ENCODE results near the gene KRTAP12-1. TPM values are rescaled to one million over a fixed set of nuclear protein-coding genes. Genes with fewer than 3 reads are reported as not detected.
"Not testable (repeated sequence)": the region's sequence is repeated elsewhere in the genome, so short reads cannot be mapped to it uniquely, and the experiment has no call there.

KRTAP12-1 gene
- total RNA-seq, 1 experiment from 2014 or later = not detected

DNA sequence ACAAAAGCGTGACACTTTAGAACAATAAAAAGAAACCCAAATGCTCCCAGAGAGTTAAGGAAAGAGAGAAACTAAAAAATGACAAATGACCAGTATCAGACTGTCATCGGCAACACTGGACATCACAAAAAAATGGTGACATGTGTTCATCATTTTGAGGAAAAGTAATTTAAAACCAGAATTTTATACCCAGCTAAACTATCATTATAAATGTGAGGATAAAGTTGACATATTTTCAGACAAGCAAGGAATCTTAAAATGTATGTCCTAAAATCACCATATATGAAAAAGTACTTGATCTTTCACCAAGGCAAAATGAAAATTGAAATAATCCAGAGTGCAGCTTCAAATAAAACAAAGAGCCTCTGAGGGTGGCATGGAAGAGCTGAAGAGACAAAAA lies 37.1 kb downstream of the KRTAP12-1 start:
- Mint-ChIP-seq H3K4me3 (ENCODE audit: low read depth, unreplicated experiment) (no peak overlapping the region), H3K9me3 (ENCODE audit: low read depth, unreplicated experiment) (peaks cover 13% of the 10 kb centered on the region), H3K27ac (ENCODE audit: unreplicated experiment) (no peak overlapping the region), H3K36me3 (ENCODE audit: insufficient read depth, unreplicated experiment) (peaks cover 3% of the 10 kb centered on the region), H3K27me3 (ENCODE audit: unreplicated experiment) (peaks cover 82% of the 10 kb centered on the region), H3K4me1 (ENCODE audit: low read depth, unreplicated experiment) (no peaks in the 10 kb centered on the region)
- CTCF ChIA-PET = interaction anchor here (1.2 kb wide), 1 partner anchor 16 kb away, joined by 3 read pairs; no protein-coding TSS in a partner anchor
- DNase-seq = no peak
- TF ChIP-seq, protein P1, sequence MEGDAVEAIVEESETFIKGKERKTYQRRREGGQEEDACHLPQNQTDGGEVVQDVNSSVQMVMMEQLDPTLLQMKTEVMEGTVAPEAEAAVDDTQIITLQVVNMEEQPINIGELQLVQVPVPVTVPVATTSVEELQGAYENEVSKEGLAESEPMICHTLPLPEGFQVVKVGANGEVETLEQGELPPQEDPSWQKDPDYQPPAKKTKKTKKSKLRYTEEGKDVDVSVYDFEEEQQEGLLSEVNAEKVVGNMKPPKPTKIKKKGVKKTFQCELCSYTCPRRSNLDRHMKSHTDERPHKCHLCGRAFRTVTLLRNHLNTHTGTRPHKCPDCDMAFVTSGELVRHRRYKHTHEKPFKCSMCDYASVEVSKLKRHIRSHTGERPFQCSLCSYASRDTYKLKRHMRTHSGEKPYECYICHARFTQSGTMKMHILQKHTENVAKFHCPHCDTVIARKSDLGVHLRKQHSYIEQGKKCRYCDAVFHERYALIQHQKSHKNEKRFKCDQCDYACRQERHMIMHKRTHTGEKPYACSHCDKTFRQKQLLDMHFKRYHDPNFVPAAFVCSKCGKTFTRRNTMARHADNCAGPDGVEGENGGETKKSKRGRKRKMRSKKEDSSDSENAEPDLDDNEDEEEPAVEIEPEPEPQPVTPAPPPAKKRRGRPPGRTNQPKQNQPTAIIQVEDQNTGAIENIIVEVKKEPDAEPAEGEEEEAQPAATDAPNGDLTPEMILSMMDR (IDR thresholded peaks at IDR 0.05; ENCODE audit: unreplicated experiment) = no peak
- no TSS peak for BruUV-seq (replicated peaks)
- intact Hi-C loops (cut with micrococcal nuclease; ENCODE audit: unreplicated experiment) = no loop called here

GRCh38 chr21:44643741-44644310 lies 38.1 kb downstream of the KRTAP12-1 start:
- no peak for DNase-seq
- CTCF ChIA-PET = interaction anchor here (0.5 kb wide), 1 partner anchor 563 kb away, joined by 4 read pairs; no protein-coding TSS in a partner anchor
- peaks cover 13% of the 10 kb centered on the region for H3K9me3 Mint-ChIP-seq (ENCODE audit: low read depth, unreplicated experiment)
- no peak overlapping the region for H3K4me3 Mint-ChIP-seq (ENCODE audit: low read depth, unreplicated experiment)
- H3K4me1 Mint-ChIP-seq (ENCODE audit: low read depth, unreplicated experiment) = no peaks in the 10 kb centered on the region
- peaks cover 3% of the 10 kb centered on the region for H3K36me3 Mint-ChIP-seq (ENCODE audit: insufficient read depth, unreplicated experiment)
- H3K27me3 Mint-ChIP-seq (ENCODE audit: unreplicated experiment) = peaks cover 83% of the 10 kb centered on the region
- TF ChIP-seq, protein P1 (IDR thresholded peaks at IDR 0.05; ENCODE audit: unreplicated experiment) = no peak
- no peak overlapping the region for H3K27ac Mint-ChIP-seq (ENCODE audit: unreplicated experiment)
- BruUV-seq (replicated peaks) = no TSS peak
- intact Hi-C loops (cut with micrococcal nuclease; ENCODE audit: unreplicated experiment) = no loop called here

DNA sequence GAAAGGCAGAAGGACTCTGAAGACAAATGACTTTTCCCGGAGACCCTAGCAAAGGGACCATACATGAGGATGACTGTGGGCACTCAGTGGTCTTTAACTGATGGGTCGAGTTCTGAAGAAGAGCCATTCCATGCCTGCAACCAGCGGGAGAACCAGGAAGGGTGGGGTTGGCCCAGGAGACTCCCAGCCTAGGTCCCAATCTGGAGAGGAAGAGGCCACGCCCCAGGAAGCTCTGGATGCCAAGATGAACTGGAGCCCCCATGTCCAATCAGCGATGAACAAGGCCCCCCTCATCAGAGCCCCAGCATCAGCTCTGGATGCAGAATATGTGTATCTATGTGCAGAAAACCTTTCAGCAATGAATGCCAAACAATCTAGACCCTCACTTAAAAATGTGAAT lies 41.2 kb downstream of the KRTAP12-1 start:
- no TSS peak for BruUV-seq (replicated peaks)
- Mint-ChIP-seq H3K4me3 (ENCODE audit: low read depth, unreplicated experiment) (no peak overlapping the region), H3K9me3 (ENCODE audit: low read depth, unreplicated experiment) (peaks cover 13% of the 10 kb centered on the region), H3K27me3 (ENCODE audit: unreplicated experiment) (peaks cover 88% of the 10 kb centered on the region), H3K36me3 (ENCODE audit: insufficient read depth, unreplicated experiment) (no peaks in the 10 kb centered on the region), H3K27ac (ENCODE audit: unreplicated experiment) (no peak overlapping the region), H3K4me1 (ENCODE audit: low read depth, unreplicated experiment) (no peaks in the 10 kb centered on the region)
- intact Hi-C loops (cut with micrococcal nuclease; ENCODE audit: unreplicated experiment) = no loop called here
- TF ChIP-seq, protein P1 (IDR thresholded peaks at IDR 0.05; ENCODE audit: unreplicated experiment) = no peak
- DNase-seq = no peak
- CTCF ChIA-PET = no interaction called here

DNA sequence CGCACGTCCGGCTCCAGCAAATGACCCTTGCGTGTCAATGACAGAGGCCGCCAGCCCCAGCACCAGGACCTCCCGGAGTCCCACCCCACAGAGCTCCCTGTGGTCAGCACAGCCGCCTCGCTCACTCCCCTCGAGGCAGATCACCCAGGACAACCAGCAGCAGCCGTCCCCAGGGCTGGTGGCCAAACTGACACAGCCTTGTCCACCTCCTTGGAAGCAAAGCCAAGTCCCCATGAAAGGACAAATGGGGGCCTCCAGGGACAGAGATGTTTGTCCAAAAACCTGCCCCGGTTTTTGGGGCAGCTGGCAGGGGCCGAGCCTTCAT lies 42.7 kb downstream of the KRTAP12-1 start:
- TF ChIP-seq, protein P1 (IDR thresholded peaks at IDR 0.05; ENCODE audit: unreplicated experiment) = no peak

GRCh38 chr21:44638506-44639330 lies 43.2 kb downstream of the KRTAP12-1 start:
- H3K9me3 Mint-ChIP-seq (ENCODE audit: low read depth, unreplicated experiment); H3K36me3 Mint-ChIP-seq (ENCODE audit: insufficient read depth, unreplicated experiment); intact Hi-C loops (cut with micrococcal nuclease; ENCODE audit: unreplicated experiment); BruUV-seq (replicated peaks); H3K4me1 Mint-ChIP-seq (ENCODE audit: low read depth, unreplicated experiment); H3K27ac Mint-ChIP-seq (ENCODE audit: unreplicated experiment); CTCF ChIA-PET; DNase-seq; H3K4me3 Mint-ChIP-seq (ENCODE audit: low read depth, unreplicated experiment): not testable (repeated sequence)
- H3K27me3 Mint-ChIP-seq (ENCODE audit: unreplicated experiment) = peaks cover 89% of the 10 kb centered on the region

More for the DNA sequence above, 42.7 kb downstream of the KRTAP12-1 start:
- Mint-ChIP-seq H3K36me3 (ENCODE audit: insufficient read depth, unreplicated experiment) (no peaks in the 10 kb centered on the region), H3K4me3 (ENCODE audit: low read depth, unreplicated experiment) (no peak overlapping the region), H3K4me1 (ENCODE audit: low read depth, unreplicated experiment) (no peaks in the 10 kb centered on the region), H3K9me3 (ENCODE audit: low read depth, unreplicated experiment) (peaks cover 5% of the 10 kb centered on the region), H3K27ac (ENCODE audit: unreplicated experiment) (no peak overlapping the region), H3K27me3 (ENCODE audit: unreplicated experiment) (peaks cover 87% of the 10 kb centered on the region)
- CTCF ChIA-PET = no interaction called here
- DNase-seq = no peak
- no TSS peak for BruUV-seq (replicated peaks)
- intact Hi-C loops (cut with micrococcal nuclease; ENCODE audit: unreplicated experiment) = no loop called here

DNA sequence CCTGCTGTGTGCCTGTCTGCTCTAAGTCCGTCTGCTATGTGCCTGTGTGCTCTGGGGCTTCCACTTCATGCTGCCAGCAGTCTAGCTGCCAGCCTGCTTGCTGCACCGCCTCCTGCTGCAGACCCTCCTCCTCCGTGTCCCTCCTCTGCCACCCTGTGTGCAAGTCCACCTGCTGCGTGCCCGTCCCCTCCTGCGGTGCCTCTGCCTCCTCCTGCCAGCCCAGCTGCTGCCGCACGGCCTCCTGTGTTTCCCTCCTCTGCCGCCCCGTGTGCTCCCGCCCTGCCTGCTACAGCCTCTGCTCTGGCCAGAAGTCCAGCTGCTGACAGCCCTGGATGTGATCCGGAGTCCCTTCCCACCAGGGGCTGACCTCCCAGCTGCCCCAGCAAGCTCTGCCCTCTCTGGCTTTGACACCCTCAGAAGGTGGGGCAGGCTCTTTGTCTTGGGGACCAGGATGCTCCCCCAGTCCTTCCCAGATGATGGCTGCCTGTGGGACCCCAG lies 44.1 kb downstream of the KRTAP12-1 start:
- BruUV-seq (replicated peaks); H3K4me3 Mint-ChIP-seq (ENCODE audit: low read depth, unreplicated experiment); DNase-seq; H3K9me3 Mint-ChIP-seq (ENCODE audit: low read depth, unreplicated experiment); CTCF ChIA-PET; H3K27ac Mint-ChIP-seq (ENCODE audit: unreplicated experiment); H3K36me3 Mint-ChIP-seq (ENCODE audit: insufficient read depth, unreplicated experiment); H3K4me1 Mint-ChIP-seq (ENCODE audit: low read depth, unreplicated experiment); intact Hi-C loops (cut with micrococcal nuclease; ENCODE audit: unreplicated experiment): not testable (repeated sequence)
- peaks cover 92% of the 10 kb centered on the region for H3K27me3 Mint-ChIP-seq (ENCODE audit: unreplicated experiment)

Data from Calu3 (cell line).